Memory B cell (primary cell): ENCODE measurements around the gene HAGHL.

ENCODE experiments used
- ATAC-seq: fragments of 150-1000 bp; cut with Tn5 transposase; 2 replicates; pipeline ENCODE4 v1.10.0; 2021; ENCODE audit warnings: low read depth, mild to moderate bottlenecking, moderate library complexity
- DNase-seq, 2 donors: peaks; one replicate each; pipeline ENCODE4 v3.0.0; 2022; ENCODE audit warnings: low spot score in 2 of 2
- H3K27ac Mint-ChIP-seq: one replicate; pipeline ENCODE4 v1.8.0; 2022; ENCODE audit warnings: mild to moderate bottlenecking, moderate library complexity, mixed read lengths
- H3K27me3 Mint-ChIP-seq: one replicate; pipeline ENCODE4 v1.8.0; 2022; ENCODE audit warnings: mixed read lengths
- H3K36me3 Mint-ChIP-seq: one replicate; pipeline ENCODE4 v1.8.0; 2022; ENCODE audit warnings: mild to moderate bottlenecking, mixed read lengths
- H3K4me1 Mint-ChIP-seq: one replicate; pipeline ENCODE4 v1.8.0; 2022; ENCODE audit warnings: mixed read lengths
- H3K4me3 Mint-ChIP-seq: one replicate; pipeline ENCODE4 v1.8.0; 2022; ENCODE audit warnings: mild to moderate bottlenecking, moderate library complexity, mixed read lengths
- H3K9me3 Mint-ChIP-seq: one replicate; pipeline ENCODE4 v1.8.0; 2022; ENCODE audit warnings: mixed read lengths

HAGHL gene, protein sequence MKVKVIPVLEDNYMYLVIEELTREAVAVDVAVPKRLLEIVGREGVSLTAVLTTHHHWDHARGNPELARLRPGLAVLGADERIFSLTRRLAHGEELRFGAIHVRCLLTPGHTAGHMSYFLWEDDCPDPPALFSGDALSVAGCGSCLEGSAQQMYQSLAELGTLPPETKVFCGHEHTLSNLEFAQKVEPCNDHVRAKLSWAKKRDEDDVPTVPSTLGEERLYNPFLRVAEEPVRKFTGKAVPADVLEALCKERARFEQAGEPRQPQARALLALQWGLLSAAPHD

DNA sequence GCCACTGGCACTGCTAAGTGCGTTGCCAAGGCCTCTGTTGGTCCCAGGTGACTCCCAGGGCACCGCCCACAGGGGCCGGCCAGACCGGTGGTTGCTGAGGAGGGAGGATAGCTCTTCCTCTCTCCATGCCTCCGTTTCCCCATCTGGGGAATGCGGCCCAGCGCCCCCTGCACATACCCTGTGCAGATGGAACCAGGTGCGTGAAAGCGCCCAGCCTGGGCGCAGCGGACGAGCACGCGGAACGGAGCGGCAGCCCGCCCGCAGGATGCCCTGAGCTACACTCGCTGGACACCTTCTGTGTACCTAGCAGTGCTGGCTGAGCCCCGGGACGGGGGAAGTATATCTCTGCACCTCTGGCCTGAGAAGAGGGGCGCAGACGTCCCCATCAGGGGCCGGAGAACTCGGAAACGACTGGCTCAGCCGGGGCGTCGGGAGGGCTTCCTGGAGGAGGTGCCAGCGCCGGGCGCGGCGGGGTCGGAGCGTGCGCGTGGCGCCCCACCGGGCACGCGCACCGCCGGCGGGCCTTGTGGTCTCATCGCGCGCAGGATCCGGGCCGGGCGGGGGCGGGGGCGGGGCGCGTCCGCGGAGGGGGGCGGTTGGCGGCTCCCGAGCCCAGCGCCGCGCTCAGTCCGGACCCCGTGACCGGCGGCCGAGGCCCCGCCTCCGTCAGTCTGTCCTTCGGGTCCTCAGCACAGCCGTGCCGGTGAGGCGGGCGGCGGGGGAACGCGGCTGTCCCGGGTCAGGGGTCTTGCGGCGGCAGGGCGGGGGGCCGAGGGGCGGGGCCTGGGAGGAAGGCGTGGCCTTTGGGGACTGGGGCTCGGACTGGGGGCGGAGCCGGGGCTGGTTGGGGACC is at the start of gene HAGHL, which contains the start of gene CCDC78:
HAGHL (plus strand) TSS at position 669 of the 853 bp plus-strand sequence. CDS start 404 bp downstream, outside the sequence.
CCDC78 (minus strand) TSS at position 6 of the 853 bp plus-strand sequence. CDS start 76 bp downstream, outside the sequence.
- peak; percentile 36 for ATAC-seq
- peak within 1 kb of the TSS; percentile 69 for H3K27ac Mint-ChIP-seq

DNA sequence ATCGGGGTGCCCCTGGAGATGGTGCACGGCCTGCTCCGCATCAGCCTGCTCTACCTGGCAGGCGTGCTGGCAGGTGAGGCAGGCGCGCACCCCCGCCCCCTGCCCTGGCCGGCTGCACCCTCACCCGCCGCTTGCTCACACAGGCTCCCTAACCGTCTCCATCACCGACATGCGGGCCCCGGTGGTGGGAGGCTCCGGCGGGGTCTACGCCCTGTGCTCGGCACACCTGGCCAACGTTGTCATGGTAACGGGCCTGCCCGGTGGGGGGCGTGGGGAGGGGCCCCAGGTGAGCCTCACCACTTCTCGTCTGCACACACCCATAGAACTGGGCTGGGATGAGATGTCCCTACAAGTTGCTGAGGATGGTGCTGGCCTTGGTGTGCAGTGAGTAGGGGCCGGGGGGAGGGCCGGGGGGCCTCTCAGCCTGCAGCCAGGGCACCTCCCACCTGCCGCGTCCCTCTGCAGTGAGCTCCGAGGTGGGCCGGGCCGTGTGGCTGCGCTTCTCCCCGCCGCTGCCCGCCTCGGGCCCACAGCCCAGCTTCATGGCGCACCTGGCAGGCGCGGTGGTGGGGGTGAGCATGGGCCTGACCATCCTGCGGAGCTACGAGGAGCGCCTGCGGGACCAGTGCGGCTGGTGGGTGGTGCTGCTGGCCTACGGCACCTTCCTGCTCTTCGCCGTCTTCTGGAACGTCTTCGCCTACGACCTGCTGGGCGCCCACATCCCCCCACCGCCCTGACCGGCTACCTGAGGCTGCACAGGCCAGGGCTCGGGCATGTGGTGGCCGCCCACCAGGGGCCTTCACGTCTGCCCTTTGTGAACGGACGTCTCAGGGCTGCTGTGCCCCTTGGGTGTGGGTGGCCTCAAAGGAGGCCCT is 49.4 kb upstream of the HAGHL start:
- peaks cover 9% of the 10 kb centered on the region for H3K36me3 Mint-ChIP-seq
- peak overlapping the region; percentile 29 for H3K4me3 Mint-ChIP-seq

More for the DNA sequence above, at the start of gene HAGHL, which contains the start of gene CCDC78:
- H3K9me3 Mint-ChIP-seq, result no peaks in the 10 kb centered on the region
- DNase-seq, result peak; percentile 67 to 78
- no peaks in the 10 kb centered on the region for H3K27me3 Mint-ChIP-seq
- H3K4me3 Mint-ChIP-seq, result peak within 1 kb of the TSS; percentile 81
- H3K36me3 Mint-ChIP-seq, result no peaks in the 10 kb centered on the region
- H3K4me1 Mint-ChIP-seq, result peaks cover 4% of the 10 kb centered on the region

DNA sequence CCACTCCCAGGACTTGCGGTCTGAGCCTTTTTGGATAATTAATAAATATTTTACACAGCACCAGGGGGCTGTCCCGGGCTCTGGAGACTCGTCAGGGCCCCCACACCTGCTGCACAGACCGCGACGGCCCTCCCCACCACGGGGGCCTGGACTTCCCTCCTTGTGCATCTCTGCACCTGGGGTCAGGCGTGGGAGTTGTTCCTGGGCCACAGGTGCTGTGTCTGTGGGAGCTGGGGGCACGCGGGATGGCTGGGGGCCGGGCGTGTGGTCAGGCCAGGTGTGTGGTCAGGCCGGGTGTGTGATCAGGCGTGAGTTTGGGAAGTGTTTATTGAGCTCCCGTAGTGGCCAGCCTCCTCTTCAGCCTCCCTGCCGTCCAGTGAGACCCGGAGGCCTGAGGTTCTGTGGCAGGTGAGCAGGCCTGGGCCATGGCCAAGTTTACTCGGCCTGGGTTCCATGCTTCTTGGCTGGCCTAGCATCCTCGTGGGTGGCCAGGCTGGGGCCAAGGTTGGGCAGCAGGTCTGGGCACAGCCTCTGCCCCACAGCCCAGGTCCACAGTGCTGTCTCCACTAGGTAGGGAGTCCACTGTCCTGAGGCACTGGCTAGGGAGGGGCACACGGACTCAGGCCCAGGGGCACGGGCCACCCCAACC is 48.6 kb upstream of the HAGHL start:
- H3K4me1 Mint-ChIP-seq, result peaks cover 18% of the 10 kb centered on the region
- H3K4me3 Mint-ChIP-seq, result no peak overlapping the region
- peaks cover 8% of the 10 kb centered on the region for H3K27me3 Mint-ChIP-seq
- H3K36me3 Mint-ChIP-seq, result peaks cover 6% of the 10 kb centered on the region
- ATAC-seq, result no peak
- H3K27ac Mint-ChIP-seq, result no peak overlapping the region
- no peaks in the 10 kb centered on the region for H3K9me3 Mint-ChIP-seq
- no peak for DNase-seq

More for the DNA sequence above, 49.4 kb upstream of the HAGHL start:
- Mint-ChIP-seq H3K4me1 (peaks cover 16% of the 10 kb centered on the region), H3K9me3 (no peaks in the 10 kb centered on the region), H3K27ac (no peak overlapping the region), H3K27me3 (peaks cover 8% of the 10 kb centered on the region)
- no peak for DNase-seq
- no peak for ATAC-seq

DNA sequence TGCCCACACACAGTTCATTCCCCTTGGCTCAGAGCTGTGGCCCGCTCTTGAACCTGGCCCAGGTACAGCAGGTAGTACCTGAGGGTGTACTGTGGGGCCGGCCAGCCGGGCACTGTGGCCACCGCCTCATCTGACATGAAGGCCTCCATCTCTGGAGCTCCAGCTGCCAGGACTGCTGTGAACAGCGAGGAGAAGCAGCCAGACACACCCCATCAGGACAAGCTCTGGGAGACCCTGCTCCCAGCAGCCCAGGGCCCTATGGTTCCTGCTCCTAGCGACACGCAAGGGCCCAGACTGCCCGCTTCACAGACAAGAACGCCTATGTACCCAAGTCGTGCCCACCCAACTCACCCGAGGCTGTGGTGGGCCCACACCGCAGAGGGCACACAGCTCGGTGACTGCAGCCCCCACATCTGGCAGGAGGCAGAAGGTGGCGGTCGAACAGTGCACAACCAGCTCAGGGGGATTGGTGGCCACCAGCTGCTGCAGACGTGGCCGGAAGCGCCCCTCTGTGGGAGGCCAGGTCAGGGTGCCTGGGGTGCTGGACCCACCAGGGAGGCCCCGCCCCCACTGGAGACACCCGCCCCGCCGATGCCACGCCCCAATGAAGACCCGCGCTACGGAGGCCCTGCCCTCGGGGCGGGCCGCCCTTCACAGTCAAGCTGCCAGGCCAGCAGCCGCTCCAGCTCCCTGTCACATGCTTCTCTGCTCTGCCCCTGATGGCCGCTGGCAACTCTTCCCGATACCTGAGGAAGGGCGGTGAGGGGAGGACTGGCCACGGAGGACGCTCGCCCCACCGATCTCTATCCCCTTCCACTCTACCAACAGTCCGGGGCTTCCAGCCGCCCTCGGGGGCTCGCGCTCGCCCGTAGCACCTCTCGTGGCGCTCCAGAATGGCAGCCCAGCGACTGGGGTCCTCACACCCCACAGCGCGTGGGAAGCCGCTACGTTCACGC is 47.8 kb upstream of the HAGHL start:
- H3K27ac Mint-ChIP-seq, result no peak overlapping the region
- peaks cover 6% of the 10 kb centered on the region for H3K36me3 Mint-ChIP-seq
- H3K4me3 Mint-ChIP-seq, result peak overlapping the region; percentile 84
- peaks cover 8% of the 10 kb centered on the region for H3K27me3 Mint-ChIP-seq
- DNase-seq, result no peak
- H3K4me1 Mint-ChIP-seq, result peaks cover 18% of the 10 kb centered on the region
- H3K9me3 Mint-ChIP-seq, result no peaks in the 10 kb centered on the region
- ATAC-seq, result no peak

DNA sequence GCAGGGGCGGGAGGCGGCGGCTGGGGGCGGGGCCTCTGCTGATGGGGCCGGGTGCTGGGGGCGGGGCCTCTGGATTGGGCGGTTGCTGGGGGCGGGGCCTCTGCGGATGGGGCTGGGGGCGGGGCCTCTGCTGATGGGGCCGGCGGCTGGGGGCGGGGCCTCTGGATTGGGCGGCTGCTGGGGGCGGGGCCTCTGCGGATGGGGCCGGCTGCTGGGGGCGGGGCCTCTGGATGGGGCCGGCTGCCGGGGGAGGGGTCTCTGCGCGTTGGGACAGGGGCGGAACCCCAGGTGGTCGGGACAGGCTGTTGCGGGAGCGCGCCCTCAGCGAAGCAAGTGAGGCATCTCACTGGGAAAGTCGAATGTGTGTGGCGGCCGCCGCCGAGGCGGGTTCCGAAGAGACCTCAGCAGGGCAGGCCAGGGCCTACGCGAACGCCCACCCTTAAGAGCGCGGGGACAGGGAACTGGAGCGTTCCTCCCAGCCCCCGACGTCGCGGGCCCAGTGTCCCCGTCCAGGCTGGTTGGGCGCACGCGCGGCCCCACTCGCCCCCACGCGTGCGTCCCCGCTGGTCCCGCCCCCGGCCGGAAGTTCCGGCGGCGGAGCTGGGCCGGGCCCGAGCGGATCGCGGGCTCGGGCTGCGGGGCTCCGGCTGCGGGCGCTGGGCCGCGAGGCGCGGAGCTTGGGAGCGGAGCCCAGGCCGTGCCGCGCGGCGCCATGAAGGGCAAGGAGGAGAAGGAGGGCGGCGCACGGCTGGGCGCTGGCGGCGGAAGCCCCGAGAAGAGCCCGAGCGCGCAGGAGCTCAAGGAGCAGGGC is 46.9 kb upstream of the HAGHL start, which contains the start of gene STUB1:
STUB1 (plus strand) TSS at position 597 of the 811 bp plus-strand sequence; CDS start at position 713, 116 bp downstream.
- H3K9me3 Mint-ChIP-seq, result no peaks in the 10 kb centered on the region
- ATAC-seq (peak; percentile 50), DNase-seq (peak; percentile 84 to 85)
- peaks cover 5% of the 10 kb centered on the region for H3K27me3 Mint-ChIP-seq
- no peak within 1 kb of the TSS for H3K27ac Mint-ChIP-seq
- H3K4me1 Mint-ChIP-seq, result peaks cover 15% of the 10 kb centered on the region
- H3K36me3 Mint-ChIP-seq, result peaks cover 6% of the 10 kb centered on the region
- peak within 1 kb of the TSS; percentile 85 for H3K4me3 Mint-ChIP-seq

DNA sequence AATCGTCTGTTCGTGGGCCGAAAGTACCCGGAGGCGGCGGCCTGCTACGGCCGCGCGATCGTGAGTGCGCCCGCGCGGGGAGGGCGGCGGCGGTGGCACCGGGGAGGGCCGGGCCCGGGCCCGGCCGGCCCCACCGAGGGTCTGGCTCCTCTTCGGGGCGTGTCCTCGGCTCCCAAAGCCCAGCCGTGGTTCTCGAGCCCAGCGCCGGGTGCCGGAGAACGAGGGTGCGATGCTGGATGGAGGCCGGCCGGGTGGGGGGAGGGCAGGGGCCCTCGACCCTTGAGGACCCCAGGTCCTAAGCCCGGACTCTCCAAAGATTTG is 46.3 kb upstream of the HAGHL start:
- H3K9me3 Mint-ChIP-seq, result no peaks in the 10 kb centered on the region
- peaks cover 11% of the 10 kb centered on the region for H3K4me1 Mint-ChIP-seq
- DNase-seq (no peak), ATAC-seq (no peak)
- H3K27ac Mint-ChIP-seq, result no peak overlapping the region
- H3K4me3 Mint-ChIP-seq, result peak overlapping the region; percentile 73
- peaks cover 1% of the 10 kb centered on the region for H3K27me3 Mint-ChIP-seq
- H3K36me3 Mint-ChIP-seq, result peaks cover 4% of the 10 kb centered on the region

DNA sequence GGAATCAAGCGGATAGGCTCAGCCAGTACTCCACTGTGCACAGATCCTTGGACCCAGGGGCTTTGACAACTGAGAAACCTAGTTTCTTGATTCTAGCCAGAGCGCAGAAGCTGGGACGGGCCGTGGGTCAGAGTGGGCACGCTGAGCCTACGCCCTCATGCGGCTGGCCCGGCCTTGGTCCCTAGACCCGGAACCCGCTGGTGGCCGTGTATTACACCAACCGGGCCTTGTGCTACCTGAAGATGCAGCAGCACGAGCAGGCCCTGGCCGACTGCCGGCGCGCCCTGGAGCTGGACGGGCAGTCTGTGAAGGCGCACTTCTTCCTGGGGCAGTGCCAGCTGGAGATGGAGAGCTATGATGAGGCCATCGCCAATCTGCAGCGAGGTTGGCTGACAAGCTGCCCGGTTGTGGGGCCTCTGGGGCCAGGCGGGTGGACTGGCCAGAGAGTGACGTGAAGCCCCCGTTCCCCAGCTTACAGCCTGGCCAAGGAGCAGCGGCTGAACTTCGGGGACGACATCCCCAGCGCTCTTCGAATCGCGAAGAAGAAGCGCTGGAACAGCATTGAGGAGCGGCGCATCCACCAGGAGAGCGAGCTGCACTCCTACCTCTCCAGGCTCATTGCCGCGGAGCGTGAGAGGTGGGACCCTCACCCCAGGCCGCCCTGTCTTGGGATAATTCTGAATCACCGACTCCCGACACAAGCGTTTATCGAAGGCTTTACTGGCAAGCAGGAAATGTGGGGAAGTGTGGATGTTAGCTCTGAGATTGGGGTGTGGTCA is 45.8 kb upstream of the HAGHL start:
- peaks cover 1% of the 10 kb centered on the region for H3K27me3 Mint-ChIP-seq
- H3K36me3 Mint-ChIP-seq, result peaks cover 4% of the 10 kb centered on the region
- no peak overlapping the region for H3K27ac Mint-ChIP-seq
- H3K9me3 Mint-ChIP-seq, result no peaks in the 10 kb centered on the region
- H3K4me3 Mint-ChIP-seq, result peak overlapping the region; percentile 63
- DNase-seq, result no peak
- ATAC-seq, result no peak
- H3K4me1 Mint-ChIP-seq, result peaks cover 11% of the 10 kb centered on the region

DNA sequence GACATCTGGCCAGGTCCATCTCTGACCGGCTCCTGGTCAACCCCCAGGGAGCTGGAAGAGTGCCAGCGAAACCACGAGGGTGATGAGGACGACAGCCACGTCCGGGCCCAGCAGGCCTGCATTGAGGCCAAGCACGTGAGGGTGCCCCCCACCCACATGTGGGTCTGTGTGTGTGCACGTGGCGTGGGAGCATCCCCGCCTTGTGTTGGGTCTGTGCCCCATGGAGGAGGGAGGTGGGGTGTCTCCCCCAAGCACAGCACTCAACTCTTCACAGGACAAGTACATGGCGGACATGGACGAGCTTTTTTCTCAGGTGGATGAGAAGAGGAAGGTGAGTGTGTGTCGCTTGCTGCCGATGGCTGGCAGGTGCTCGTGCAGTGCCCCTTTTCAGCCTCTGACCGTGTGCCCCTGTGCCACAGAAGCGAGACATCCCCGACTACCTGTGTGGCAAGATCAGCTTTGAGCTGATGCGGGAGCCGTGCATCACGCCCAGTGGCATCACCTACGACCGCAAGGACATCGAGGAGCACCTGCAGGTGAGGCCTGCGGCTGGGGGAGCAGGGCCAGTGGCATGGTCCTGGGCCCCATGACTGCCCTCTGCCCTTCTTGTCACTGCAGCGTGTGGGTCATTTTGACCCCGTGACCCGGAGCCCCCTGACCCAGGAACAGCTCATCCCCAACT is 45.0 kb upstream of the HAGHL start:
- H3K4me3 Mint-ChIP-seq, result peak overlapping the region; percentile 63
- peaks cover 1% of the 10 kb centered on the region for H3K27me3 Mint-ChIP-seq
- H3K9me3 Mint-ChIP-seq, result no peaks in the 10 kb centered on the region
- DNase-seq, result no peak
- no peak for ATAC-seq
- peaks cover 4% of the 10 kb centered on the region for H3K36me3 Mint-ChIP-seq
- H3K27ac Mint-ChIP-seq, result no peak overlapping the region
- H3K4me1 Mint-ChIP-seq, result peaks cover 11% of the 10 kb centered on the region

DNA sequence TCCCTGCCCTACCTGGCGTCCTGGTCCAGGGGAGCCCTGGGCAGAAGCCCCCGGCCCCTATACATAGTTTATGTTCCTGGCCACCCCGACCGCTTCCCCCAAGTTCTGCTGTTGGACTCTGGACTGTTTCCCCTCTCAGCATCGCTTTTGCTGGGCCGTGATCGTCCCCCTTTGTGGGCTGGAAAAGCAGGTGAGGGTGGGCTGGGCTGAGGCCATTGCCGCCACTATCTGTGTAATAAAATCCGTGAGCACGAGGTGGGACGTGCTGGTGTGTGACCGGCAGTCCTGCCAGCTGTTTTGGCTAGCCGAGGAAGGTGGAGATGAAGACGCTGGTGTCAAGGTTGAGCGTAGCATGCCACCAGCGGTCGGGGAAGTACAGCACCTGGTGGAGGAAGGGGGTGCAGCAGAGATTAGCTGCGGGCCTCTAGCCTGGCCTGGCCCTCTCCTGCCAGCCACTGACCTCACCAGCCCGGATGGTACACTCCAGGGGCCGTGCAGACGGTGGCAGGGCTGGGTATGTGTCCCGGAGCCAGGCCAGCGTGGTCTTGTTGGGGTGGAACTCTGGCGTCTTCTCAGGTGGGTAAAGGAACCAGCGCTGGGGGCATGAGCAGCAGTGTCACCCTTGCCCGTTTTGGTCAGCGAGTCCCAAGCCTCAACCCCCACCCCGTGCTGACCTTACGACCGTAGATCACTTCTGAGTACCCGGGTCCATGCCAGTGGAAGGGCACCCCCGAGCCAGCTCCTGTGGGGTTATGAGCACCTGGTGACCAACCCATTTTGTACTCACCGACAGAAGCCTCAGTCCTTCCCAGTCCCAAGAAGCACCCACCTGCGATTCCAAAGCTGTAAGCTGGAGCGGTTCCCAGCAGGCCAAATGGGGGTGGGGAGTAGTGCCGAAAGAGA is 44.2 kb upstream of the HAGHL start:
- no peak for DNase-seq
- H3K27ac Mint-ChIP-seq, result no peak overlapping the region
- H3K36me3 Mint-ChIP-seq, result peaks cover 4% of the 10 kb centered on the region
- H3K27me3 Mint-ChIP-seq, result peaks cover 1% of the 10 kb centered on the region
- peak overlapping the region; percentile 77 for H3K4me3 Mint-ChIP-seq
- H3K9me3 Mint-ChIP-seq, result no peaks in the 10 kb centered on the region
- no peak for ATAC-seq
- H3K4me1 Mint-ChIP-seq, result peaks cover 11% of the 10 kb centered on the region

DNA sequence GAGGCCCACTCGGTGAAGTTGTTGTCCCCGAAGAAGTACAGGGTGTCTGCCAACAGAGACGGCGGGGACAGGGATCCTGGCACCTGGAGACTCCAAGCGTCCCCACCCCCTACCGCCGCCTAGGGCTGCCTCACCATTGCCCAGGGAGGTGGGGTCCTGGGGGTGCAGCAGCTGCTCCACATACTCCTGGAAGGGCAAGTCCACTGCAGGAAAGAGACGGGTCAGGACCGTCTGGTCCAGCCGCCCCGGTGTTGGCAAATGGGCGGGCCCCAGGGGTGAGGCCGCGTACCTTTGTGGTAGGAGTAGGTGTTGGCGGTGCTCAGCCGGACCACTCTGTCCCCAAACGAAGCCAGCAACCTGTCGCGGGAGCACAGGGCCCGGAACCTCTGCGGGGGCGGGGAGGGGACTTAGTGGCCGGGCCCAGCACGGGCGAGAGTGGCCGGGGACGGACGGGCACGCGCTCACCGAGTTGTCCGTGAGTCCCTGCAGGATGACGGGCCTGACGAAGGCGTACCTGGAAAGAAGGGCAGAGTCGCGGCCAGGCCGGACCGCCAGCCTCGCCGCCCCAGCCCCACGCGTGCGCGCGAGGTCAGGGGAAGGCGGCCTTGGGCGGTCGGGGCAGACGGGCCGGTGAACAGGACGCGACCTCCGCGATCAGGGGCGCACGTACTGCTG is 43.4 kb upstream of the HAGHL start:
- Mint-ChIP-seq H3K27me3 (no peaks in the 10 kb centered on the region), H3K9me3 (no peaks in the 10 kb centered on the region), H3K27ac (peak overlapping the region; percentile 75), H3K36me3 (peaks cover 4% of the 10 kb centered on the region), H3K4me3 (peak overlapping the region; percentile 77), H3K4me1 (peaks cover 9% of the 10 kb centered on the region)
- ATAC-seq (no peak), DNase-seq (no peak)
